H1 (cell line): ENCODE data around the gene RTF1. TPM values are rescaled to one million over a fixed set of nuclear protein-coding genes. Genes with fewer than 3 reads are reported as not detected.

ENCODE experiments used
- CTCF ChIA-PET: fragments of 300-600 bp; sonication (Branson Sonifier 250); formaldehyde crosslinking; loops from one replicate; lab custom pipeline; 2021; ENCODE audit not compliant: partially characterized antibody; lab: Charles Lee
- POLR2A ChIA-PET: fragments of 300-600 bp; sonication (Branson Sonifier 250); formaldehyde crosslinking; loops from one replicate; lab custom pipeline; 2021; ENCODE audit warnings: inconsistent platforms; ENCODE audit not compliant: partially characterized antibody; lab: Charles Lee
- DNase-seq, 2 experiments: peaks; one replicate each; pipeline versions ENCODE4 v3.0.0 to v3.0.0-alpha.2; 2010 to 2022; ENCODE audit warnings: low spot score in 2 of 2, low read depth in 1 of 2, mixed read lengths in 1 of 2
- FAIRE-seq: peaks from 2 replicates; lab custom pipeline; 2011; peaks lifted over from hg19 to GRCh38; lab: Jason Lieb, UNC
- H2AFZ ChIP-seq: 2 replicates; pipeline ENCODE4 v1.8.1; 2012; ENCODE audit warnings: low read length, inconsistent platforms
- H2AK5ac ChIP-seq: 2 replicates; pipeline ENCODE4 v1.6.1; 2013; ENCODE audit warnings: low read depth, low read length
- H2BK120ac ChIP-seq: replicated peaks from 2 replicates; pipeline ENCODE3; 2013; ENCODE audit warnings: low read depth, low read length, inconsistent platforms
- H2BK12ac ChIP-seq: 2 replicates; pipeline ENCODE4 v1.6.1; 2013; ENCODE audit warnings: low read depth, low read length
- H2BK15ac ChIP-seq: 2 replicates; pipeline ENCODE4 v1.6.1; 2013; ENCODE audit warnings: low read length
- H2BK20ac ChIP-seq: 2 replicates; pipeline ENCODE4 v1.6.1; 2013; ENCODE audit warnings: low read length
- H2BK5ac ChIP-seq: 2 replicates; pipeline ENCODE4 v1.6.1; 2013; ENCODE audit warnings: low read depth, low read length
- H3K14ac ChIP-seq: 2 replicates; pipeline ENCODE4 v1.6.1; 2013; ENCODE audit warnings: inconsistent platforms; ENCODE audit not compliant: insufficient read length
- H3K18ac ChIP-seq: 2 replicates; pipeline ENCODE4 v1.6.1; 2013; ENCODE audit warnings: low read length; ENCODE audit errors: extremely low read depth
- H3K23ac ChIP-seq: 2 replicates; pipeline ENCODE4 v1.6.1; 2013; ENCODE audit warnings: inconsistent platforms; ENCODE audit not compliant: insufficient read length
- H3K23me2 ChIP-seq: 2 replicates; pipeline ENCODE4 v1.6.1; 2013; ENCODE audit warnings: low read depth, low read length
- H3K27ac ChIP-seq: 2 replicates; pipeline ENCODE4 v1.6.1; 2011; ENCODE audit warnings: low read depth, low read length, inconsistent platforms
- H3K27me3 ChIP-seq, 4 experiments: replicated peaks in 1 of 4; 1 replicate in 1 of 4; 2 replicates in 3 of 4; pipeline versions ENCODE4 v1.6.1 to v1.8.1; 2011 to 2013; ENCODE audit warnings: low read length in 3 of 4, mild to moderate bottlenecking in 3 of 4, inconsistent platforms in 2 of 4, mixed read lengths in 2 of 4, moderate library complexity in 1 of 4; ENCODE audit not compliant: control insufficient read depth in 3 of 4, insufficient read depth in 3 of 4; ENCODE audit errors: extremely low read depth in 1 of 4
- H3K36me3 ChIP-seq, 4 experiments: 2 replicates each; pipeline versions ENCODE4 v1.6.1 to v1.8.1; 2011 to 2013; ENCODE audit warnings: mild to moderate bottlenecking in 4 of 4, low read length in 3 of 4, moderate library complexity in 2 of 4, control low read depth in 1 of 4, inconsistent platforms in 1 of 4; ENCODE audit not compliant: insufficient read depth in 4 of 4, control insufficient read depth in 2 of 4
- H3K4ac ChIP-seq: replicated peaks from 2 replicates; pipeline ENCODE3; 2013; ENCODE audit warnings: low read length, low read depth, mixed read lengths, inconsistent platforms; ENCODE audit not compliant: insufficient read length
- H3K4me1 ChIP-seq, 4 experiments: replicated peaks in 1 of 4; 1 replicate in 1 of 4; 2 replicates in 3 of 4; pipeline versions ENCODE4 v1.6.1 to v1.8.1; 2011 to 2013; ENCODE audit warnings: low read length in 3 of 4, inconsistent platforms in 2 of 4, mixed read lengths in 1 of 4; ENCODE audit not compliant: insufficient read depth in 4 of 4, control insufficient read depth in 3 of 4
- H3K4me2 ChIP-seq, 2 experiments: 2 replicates each; pipeline versions ENCODE4 v1.6.1 to v1.8.1; 2011 to 2013; ENCODE audit warnings: low read depth in 2 of 2, low read length in 2 of 2, control low read depth in 1 of 2, inconsistent platforms in 1 of 2, mild to moderate bottlenecking in 1 of 2; ENCODE audit not compliant: insufficient read depth in 1 of 2
- H3K4me3 ChIP-seq, 4 experiments: fragments of 200-600, 300-600 bp in 1 of 4; sonication (generic), shearing (Covaris generic), sonication (Bioruptor Twin) in 1 of 4; 2 replicates each; pipeline versions ENCODE4 v1.5.1 to v1.8.1; 2011 to 2016; ENCODE audit warnings: low read length in 4 of 4, low read depth in 3 of 4, control low read depth in 2 of 4, inconsistent platforms in 2 of 4, mild to moderate bottlenecking in 2 of 4, mixed read lengths in 1 of 4, moderate library complexity in 1 of 4; ENCODE audit not compliant: insufficient read depth in 2 of 4; ENCODE audit errors: extremely low read depth in 1 of 4
- H3K56ac ChIP-seq: replicated peaks from 2 replicates; pipeline ENCODE3; 2013; ENCODE audit warnings: low read depth, mild to moderate bottlenecking, mixed read lengths, low read length, inconsistent platforms; ENCODE audit not compliant: insufficient read length
- H3K79me1 ChIP-seq: 2 replicates; pipeline ENCODE4 v1.6.1; 2013; ENCODE audit warnings: low read depth, low read length, control low read depth
- H3K79me2 ChIP-seq, 2 experiments: 2 replicates each; pipeline versions ENCODE4 v1.6.1 to v1.8.1; 2012 to 2013; ENCODE audit warnings: low read length in 2 of 2, mild to moderate bottlenecking in 2 of 2, inconsistent platforms in 1 of 2; ENCODE audit not compliant: insufficient read depth in 2 of 2, control insufficient read depth in 1 of 2
- H3K9ac ChIP-seq, 4 experiments: replicated peaks in 1 of 4; 1 replicate in 1 of 4; 2 replicates in 3 of 4; pipeline versions ENCODE4 v1.6.1 to v1.8.1; 2011 to 2013; ENCODE audit warnings: low read depth in 3 of 4, low read length in 3 of 4, control low read depth in 2 of 4, mild to moderate bottlenecking in 2 of 4, moderate library complexity in 2 of 4, inconsistent platforms in 1 of 4; ENCODE audit errors: extremely low read depth in 1 of 4
- H3K9me3 ChIP-seq, 2 experiments: 2 replicates each; pipeline versions ENCODE4 v1.6.1 to v1.8.1; 2012 to 2013; ENCODE audit warnings: mild to moderate bottlenecking in 2 of 2, moderate library complexity in 2 of 2, control low read depth in 1 of 2, inconsistent platforms in 1 of 2, low read depth in 1 of 2, low read length in 1 of 2, mixed read lengths in 1 of 2; ENCODE audit not compliant: insufficient read depth in 2 of 2
- H4K20me1 ChIP-seq, 2 experiments: replicated peaks in 1 of 2; 2 replicates each; pipeline versions ENCODE3 to v1.8.1; 2011 to 2013; ENCODE audit warnings: inconsistent platforms in 2 of 2, low read length in 2 of 2, mild to moderate bottlenecking in 1 of 2; ENCODE audit not compliant: insufficient read depth in 2 of 2, control insufficient read depth in 1 of 2
- H4K5ac ChIP-seq: 2 replicates; pipeline ENCODE4 v1.6.1; 2013; ENCODE audit warnings: low read length, low read depth, mixed read lengths, inconsistent platforms; ENCODE audit not compliant: insufficient read length
- H4K8ac ChIP-seq: 2 replicates; pipeline ENCODE4 v1.8.0; 2013; ENCODE audit warnings: mild to moderate bottlenecking, moderate library complexity, low read length, inconsistent platforms; ENCODE audit not compliant: insufficient read depth; ENCODE audit errors: extremely low read depth
- H4K91ac ChIP-seq: replicated peaks from 2 replicates; pipeline ENCODE3; 2013; ENCODE audit warnings: low read length, mixed read lengths, inconsistent platforms; ENCODE audit not compliant: insufficient read length
- EZH2 ChIP-seq: fragments of 200-600 bp; sonication (generic); IDR thresholded peaks from 2 replicates; pipeline ENCODE4 v1.7.1; 2012; ENCODE audit warnings: low read depth, mild to moderate bottlenecking, moderate library complexity, low read length, inconsistent platforms; ENCODE audit not compliant: severe bottlenecking
- FOSL1 ChIP-seq: IDR thresholded peaks from 2 replicates; pipeline ENCODE4 v1.6.1; 2011; ENCODE audit warnings: mild to moderate bottlenecking, low read depth, low read length, moderate library complexity; ENCODE audit not compliant: insufficient read depth
- HDAC2 ChIP-seq, 2 experiments: fragments of 300-600 bp in 1 of 2; sonication (generic) in 1 of 2; IDR thresholded peaks; 2 replicates each; pipeline ENCODE4 v1.6.1; 2011 to 2012; ENCODE audit warnings: low read depth in 2 of 2, low read length in 2 of 2, mild to moderate bottlenecking in 2 of 2, moderate library complexity in 2 of 2, borderline replicate concordance in 1 of 2, inconsistent platforms in 1 of 2
- SAP30 ChIP-seq: fragments of 300-600 bp; sonication (generic); IDR thresholded peaks from 2 replicates; pipeline ENCODE4 v1.7.1; 2012; ENCODE audit warnings: low read length, moderate library complexity, mild to moderate bottlenecking, inconsistent platforms; ENCODE audit not compliant: insufficient read depth, insufficient replicate concordance
- TAF1 ChIP-seq: IDR thresholded peaks from 2 replicates; pipeline ENCODE4 v1.6.1; 2011; ENCODE audit warnings: mild to moderate bottlenecking, low read depth, low read length
- WGBS, 2 experiments: shearing (Covaris generic) in 1 of 2; methylation state at CpG; one replicate each; pipeline versions ENCODE4 v1.1.6 to v1.1.7; 2013 to 2015; ENCODE audit warnings: low lambda C conversion rate in 2 of 2, mixed read lengths in 2 of 2, inconsistent platforms in 1 of 2, low coverage in 1 of 2, missing lambda C conversion rate in 1 of 2; ENCODE audit not compliant: insufficient replicate concordance in 2 of 2, insufficient coverage in 1 of 2, insufficient read length in 1 of 2; ENCODE audit errors: extremely low coverage in 1 of 2, missing lambda C conversion rate in 1 of 2; 5-methylcytosine and 5-hydroxymethylcytosine counted together
- polyA plus RNA-seq, 7 experiments: library from polyadenylated mRNA; depleted of rRNA in 3 of 7; stranded (reverse) in 5 of 7; unstranded in 2 of 7; fragments of >200 nt in 5 of 7; fragments of 200-250 nt in 2 of 7; gene quantifications; 1 replicate in 5 of 7; 2 replicates in 1 of 7; 4 replicates in 1 of 7; pipeline versions ENCODE4 v1.2.1 to v1.2.3, GENCODE V29; 2011 to 2013; ENCODE audit warnings: missing spikeins in 2 of 7, mixed read lengths in 2 of 7
- total RNA-seq: library from RNA; stranded (reverse); fragmentation: NEBNext Ultra II Directional; extraction: Animal tissue kit (Norgen Biotek cat#: 25700); gene quantifications from 2 replicates; pipeline ENCODE4 v1.2.1, GENCODE V29; 2021

Gene RTF1
- total and polyA plus RNA-seq, 2 of the 8 experiments (the other 6 are each of a cell fraction or from before 2014, with no cell fraction given): 22.6 to 47.7 TPM

DNA sequence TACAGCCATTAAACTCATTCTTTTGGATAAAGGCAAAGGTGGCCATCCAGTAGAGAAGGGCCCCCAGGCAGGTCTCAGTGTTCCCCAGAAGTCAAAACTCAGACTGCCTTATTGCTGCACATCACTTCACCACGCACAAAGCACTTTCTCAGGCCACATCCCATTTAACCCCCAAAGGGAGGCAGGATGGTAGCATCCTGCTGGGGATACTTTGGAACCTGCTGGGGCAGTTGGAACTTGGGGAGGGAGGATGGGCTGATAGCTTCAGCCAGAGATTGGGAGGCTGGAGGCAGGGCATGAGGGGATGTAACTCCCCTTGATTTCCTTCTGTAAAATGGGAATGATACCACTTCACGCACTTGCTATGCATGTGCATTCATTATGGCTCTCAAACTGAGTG lies 81.8 kb downstream of the RTF1 start:
- Histone ChIP-seq H2AFZ (no peak overlapping the region), H3K18ac (no peak overlapping the region), H3K4me2 (no peak overlapping the region), H4K20me1 (peaks cover 3 to 12% of the 10 kb centered on the region in 2 experiments), H3K56ac (no peak overlapping the region), H4K5ac (no peak overlapping the region), H3K14ac (no peak overlapping the region), H3K79me2 (no peaks in the 10 kb centered on the region), H3K27ac (no peak overlapping the region), H2BK15ac (no peak overlapping the region), H3K4me3 (no peak overlapping the region), H2BK20ac (no peak overlapping the region), H2BK5ac (no peak overlapping the region), H3K4me1 (peaks cover 0 to 32% (median 20%) of the 10 kb centered on the region in 4 experiments; a peak in 6 of 7 replicates), H3K4ac (no peak overlapping the region), H3K9ac (no peak overlapping the region), H4K91ac (no peak overlapping the region), H3K23ac (no peak overlapping the region), H3K36me3 (peaks cover 0 to 5% (median 0%) of the 10 kb centered on the region in 4 experiments; a peak in 1 of 8 replicates), H3K79me1 (no peaks in the 10 kb centered on the region), H2BK12ac (no peak overlapping the region), H3K9me3 (no peaks in the 10 kb centered on the region; a peak in 1 of 4 replicates), H2AK5ac (no peak overlapping the region), H4K8ac (no peak overlapping the region), H3K23me2 (peaks cover 25% of the 10 kb centered on the region; the same call in 1 of the 2 replicates), H2BK120ac (no peak overlapping the region), H3K27me3 (peaks cover 88 to 100% (median 100%) of the 10 kb centered on the region in 4 experiments)
- DNase-seq: no peak
- 59% methylated on average over 2 of the region's 2 CpGs; no CpG with 5 or more reads in 1 of the 2 experiments for WGBS, 2 experiments
- CTCF ChIA-PET: interaction anchor here (0.9 to 1.2 kb wide), 2 partner anchors 12 to 29 kb away, joined by 3 read pairs; no protein-coding TSS in a partner anchor
- POLR2A ChIA-PET: no interaction called here
- FAIRE-seq: no peak
- TF ChIP-seq EZH2: peak; percentile 25
- TF ChIP-seq SAP30: no peak
- no peak for TF ChIP-seq TAF1
- no peak for TF ChIP-seq FOSL1
- TF ChIP-seq HDAC2 (IDR thresholded peaks at IDR 0.05; ENCODE audit: borderline replicate concordance in 1 of 2, low read depth in 2 of 2, low read length in 2 of 2): no peak
